Lower leg skin (tissue), 3 donors: ENCODE results near the gene KCNQ1OT1.

Experiments used
- POLR2A ChIP-seq, 2 donors: fragments of 450-650 bp; IDR thresholded peaks; one replicate each; pipeline ENCODE4 v1.6.1; 2016 to 2017; ENCODE audit warnings: antibody characterized with exemption in 2 of 2, mild to moderate bottlenecking in 1 of 2, moderate library complexity in 1 of 2
- TF ChIP-seq, protein P1 (sequence below), 3 donors: fragments of 450-650 bp; IDR thresholded peaks; one replicate each; pipeline ENCODE4 v1.5.1; 2016; ENCODE audit warnings: antibody characterized with exemption in 3 of 3, mild to moderate bottlenecking in 3 of 3, moderate library complexity in 2 of 3

DNA sequence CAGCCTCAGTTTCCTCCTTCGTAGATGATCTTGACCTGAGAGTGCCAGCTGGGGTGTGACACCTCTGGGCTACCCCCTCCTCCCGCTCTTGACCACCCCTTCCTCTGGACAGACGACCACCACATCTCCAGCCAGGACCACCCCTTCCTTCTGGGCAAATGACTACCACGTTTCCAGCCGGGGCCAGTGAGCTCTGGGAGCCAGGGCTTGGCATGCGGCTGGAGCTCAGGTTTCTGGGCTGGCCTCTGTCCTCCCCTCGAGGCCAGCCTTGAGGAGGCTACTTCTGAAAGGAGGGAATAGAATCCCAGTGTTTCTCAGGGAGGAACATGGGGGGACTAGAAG, 120.9 kb downstream of the KCNQ1OT1 start:
- TF ChIP-seq, protein P1, sequence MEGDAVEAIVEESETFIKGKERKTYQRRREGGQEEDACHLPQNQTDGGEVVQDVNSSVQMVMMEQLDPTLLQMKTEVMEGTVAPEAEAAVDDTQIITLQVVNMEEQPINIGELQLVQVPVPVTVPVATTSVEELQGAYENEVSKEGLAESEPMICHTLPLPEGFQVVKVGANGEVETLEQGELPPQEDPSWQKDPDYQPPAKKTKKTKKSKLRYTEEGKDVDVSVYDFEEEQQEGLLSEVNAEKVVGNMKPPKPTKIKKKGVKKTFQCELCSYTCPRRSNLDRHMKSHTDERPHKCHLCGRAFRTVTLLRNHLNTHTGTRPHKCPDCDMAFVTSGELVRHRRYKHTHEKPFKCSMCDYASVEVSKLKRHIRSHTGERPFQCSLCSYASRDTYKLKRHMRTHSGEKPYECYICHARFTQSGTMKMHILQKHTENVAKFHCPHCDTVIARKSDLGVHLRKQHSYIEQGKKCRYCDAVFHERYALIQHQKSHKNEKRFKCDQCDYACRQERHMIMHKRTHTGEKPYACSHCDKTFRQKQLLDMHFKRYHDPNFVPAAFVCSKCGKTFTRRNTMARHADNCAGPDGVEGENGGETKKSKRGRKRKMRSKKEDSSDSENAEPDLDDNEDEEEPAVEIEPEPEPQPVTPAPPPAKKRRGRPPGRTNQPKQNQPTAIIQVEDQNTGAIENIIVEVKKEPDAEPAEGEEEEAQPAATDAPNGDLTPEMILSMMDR (IDR thresholded peaks at IDR 0.05): no peak
- no peak for TF ChIP-seq POLR2A (IDR thresholded peaks at IDR 0.05)
